GM13977 (cell line): ENCODE measurements around the gene SARNP.

Experiments
- DNase-seq: peaks from one replicate; pipeline ENCODE4 v3.0.0; 2012; ENCODE audit warnings: low spot score
- in situ Hi-C: fragments of 300-500 bp; cut with MboI; formaldehyde crosslinking; loops from one replicate; pipeline ENCODE4 v1.12.0; 2022; ENCODE audit warnings: low sequenced_read_pairs, low pct_unique_long_range_greater_than_20kb, mixed read lengths, inconsistent platforms; ENCODE audit not compliant: unreplicated experiment
- TF ChIP-seq, protein P1 (sequence below): IDR thresholded peaks from 2 replicates; pipeline ENCODE4 v1.5.1; 2012; ENCODE audit warnings: mild to moderate bottlenecking, control low read depth; ENCODE audit not compliant: insufficient read depth; ENCODE audit errors: extremely low read depth, missing control alignments

Gene SARNP

DNA sequence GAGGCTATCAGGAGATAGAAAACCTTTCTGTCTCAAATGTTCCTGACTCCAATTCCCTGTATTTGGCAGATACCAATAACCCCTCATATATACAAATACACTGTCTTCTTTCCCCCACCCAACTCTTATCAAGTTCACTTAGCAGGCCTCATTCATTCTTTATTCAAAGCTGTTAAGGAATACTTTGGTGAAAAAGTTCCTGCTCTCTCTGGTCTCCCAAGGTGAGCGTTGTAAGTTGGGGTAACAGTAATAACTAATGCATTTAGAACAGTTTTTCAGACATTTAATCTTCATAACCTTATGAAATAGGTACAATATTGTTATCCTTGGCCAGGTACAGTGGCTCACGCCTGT, 78.5 kb downstream of the SARNP start:
- in situ Hi-C loops = loop anchor here (25.0 kb wide), 1 partner anchor 298 kb away; the partner anchor contains the start of gene RPS26
- TF ChIP-seq, protein P1, sequence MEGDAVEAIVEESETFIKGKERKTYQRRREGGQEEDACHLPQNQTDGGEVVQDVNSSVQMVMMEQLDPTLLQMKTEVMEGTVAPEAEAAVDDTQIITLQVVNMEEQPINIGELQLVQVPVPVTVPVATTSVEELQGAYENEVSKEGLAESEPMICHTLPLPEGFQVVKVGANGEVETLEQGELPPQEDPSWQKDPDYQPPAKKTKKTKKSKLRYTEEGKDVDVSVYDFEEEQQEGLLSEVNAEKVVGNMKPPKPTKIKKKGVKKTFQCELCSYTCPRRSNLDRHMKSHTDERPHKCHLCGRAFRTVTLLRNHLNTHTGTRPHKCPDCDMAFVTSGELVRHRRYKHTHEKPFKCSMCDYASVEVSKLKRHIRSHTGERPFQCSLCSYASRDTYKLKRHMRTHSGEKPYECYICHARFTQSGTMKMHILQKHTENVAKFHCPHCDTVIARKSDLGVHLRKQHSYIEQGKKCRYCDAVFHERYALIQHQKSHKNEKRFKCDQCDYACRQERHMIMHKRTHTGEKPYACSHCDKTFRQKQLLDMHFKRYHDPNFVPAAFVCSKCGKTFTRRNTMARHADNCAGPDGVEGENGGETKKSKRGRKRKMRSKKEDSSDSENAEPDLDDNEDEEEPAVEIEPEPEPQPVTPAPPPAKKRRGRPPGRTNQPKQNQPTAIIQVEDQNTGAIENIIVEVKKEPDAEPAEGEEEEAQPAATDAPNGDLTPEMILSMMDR = no peak
- no peak for DNase-seq

DNA sequence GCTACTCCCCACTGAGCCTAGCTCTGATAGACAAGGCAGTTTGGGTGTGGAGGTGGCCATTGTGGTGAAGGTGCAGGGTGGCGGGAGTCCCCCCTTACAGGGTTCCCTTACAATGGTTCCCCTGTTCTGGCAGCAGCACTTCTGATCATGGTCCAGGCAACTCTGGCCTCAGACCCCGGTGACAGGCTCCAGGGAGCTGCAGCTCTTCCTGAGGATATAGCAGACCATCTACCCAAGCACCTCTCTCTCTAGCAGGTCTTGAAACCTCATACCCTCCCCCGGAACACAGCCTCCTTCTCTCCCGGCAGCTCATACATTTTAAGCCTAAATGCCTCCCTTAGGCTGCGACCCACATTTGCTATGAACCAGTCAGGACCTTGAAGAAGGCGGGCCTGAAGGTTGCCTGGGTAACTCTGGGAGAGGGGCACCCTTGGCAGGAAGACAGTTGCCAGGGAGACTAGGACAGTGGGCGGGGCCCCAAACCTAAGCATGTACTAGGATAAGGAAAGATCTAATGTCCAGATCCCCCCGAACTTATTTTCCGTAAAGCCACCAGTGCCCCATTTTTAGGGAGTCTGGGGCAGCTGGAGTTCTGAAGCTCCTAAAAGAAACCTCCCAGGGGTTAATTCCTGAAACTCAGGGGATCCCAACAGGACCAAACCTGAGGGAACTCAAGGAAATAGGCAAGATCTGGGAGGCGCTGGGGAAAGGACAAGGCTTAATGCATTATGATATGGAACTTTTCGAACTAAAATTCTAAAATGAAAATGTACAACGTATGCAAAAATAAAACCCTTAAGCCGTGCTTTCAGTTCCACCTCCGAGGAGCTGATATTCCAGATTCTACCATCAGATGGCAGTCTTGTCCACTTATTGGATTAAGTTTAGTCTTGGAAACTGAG, 79.2 kb downstream of the SARNP start:
- DNase-seq = peak; percentile 83
- TF ChIP-seq, protein P1 = peak; percentile 77
- in situ Hi-C loops = loop anchor here (25.0 kb wide), 1 partner anchor 299 kb away; the partner anchor contains the start of gene RPS26

DNA sequence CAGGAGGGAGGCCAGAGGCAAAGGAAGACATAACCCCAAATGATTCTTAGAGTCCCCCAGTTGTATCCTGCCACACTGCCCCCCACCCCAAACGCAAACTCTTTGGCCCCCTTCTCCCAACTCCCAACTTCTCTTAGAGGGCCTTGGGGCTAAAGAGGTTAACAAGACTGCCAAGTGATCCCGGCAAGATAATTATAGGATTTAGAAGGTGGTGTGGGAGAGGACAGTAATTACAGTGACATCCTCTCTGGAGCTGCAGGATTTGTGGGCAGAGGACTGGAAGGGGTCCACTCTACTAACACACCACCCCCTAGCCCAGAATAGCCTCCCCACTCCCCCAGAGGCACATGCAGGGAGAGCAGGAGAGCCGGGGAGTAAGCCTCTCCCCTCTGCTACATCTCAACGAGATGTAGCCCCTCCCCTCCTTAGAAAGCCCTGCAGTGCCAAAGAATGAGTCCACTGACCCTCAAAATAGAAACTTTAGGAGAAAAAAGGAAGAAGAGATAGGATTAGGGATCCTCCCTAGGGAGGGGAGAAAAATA, 79.9 kb downstream of the SARNP start:
- no peak for DNase-seq
- in situ Hi-C loops = loop anchor here (25.0 kb wide), 1 partner anchor 300 kb away; the partner anchor contains the start of gene RPS26

DNA sequence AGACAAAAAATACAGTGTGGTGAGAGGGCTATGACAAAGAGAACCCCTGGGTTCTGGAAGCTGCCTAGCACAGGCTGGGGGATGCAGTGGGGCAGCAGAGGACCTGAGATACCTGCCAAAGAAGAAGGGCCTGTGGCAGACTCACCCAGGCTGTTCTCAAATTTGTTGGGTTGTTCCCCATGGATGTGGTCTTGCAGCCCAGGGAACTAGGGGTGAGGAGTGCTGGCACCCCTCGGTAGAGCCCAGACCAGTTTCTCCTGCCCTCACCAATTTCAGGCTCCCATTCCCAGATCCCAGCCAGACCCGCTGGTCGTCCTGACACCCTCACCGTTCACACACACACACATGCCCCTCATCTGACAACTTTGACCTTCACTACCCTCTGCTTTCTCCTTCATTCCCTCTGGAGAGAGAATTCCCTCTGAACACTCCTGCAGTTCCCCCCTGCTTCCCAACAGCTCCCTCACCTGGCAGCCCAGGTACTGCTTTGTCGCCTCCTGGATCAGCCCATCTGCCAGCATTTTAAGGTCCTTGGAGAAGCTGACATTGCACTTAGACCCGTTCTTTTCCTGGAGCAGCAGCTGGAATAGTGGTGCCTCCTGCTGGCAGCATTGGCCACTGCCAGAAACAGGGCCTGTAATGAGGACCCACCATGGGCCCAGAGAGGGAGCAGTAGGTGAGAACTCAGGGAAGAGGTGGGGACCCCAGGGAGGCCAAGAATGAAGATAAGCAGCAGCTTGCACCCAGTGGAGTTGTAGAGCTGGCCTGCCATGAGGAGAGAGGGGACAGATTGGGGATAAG, 80.5 kb downstream of the SARNP start:
- DNase-seq = peak; percentile 59
- TF ChIP-seq, protein P1 = peak; percentile 88
- in situ Hi-C loops = loop anchor here (25.0 kb wide), 1 partner anchor 300 kb away; the partner anchor contains the start of gene RPS26

More for the DNA sequence above, 79.9 kb downstream of the SARNP start:
- TF ChIP-seq, protein P1 = no peak

DNA sequence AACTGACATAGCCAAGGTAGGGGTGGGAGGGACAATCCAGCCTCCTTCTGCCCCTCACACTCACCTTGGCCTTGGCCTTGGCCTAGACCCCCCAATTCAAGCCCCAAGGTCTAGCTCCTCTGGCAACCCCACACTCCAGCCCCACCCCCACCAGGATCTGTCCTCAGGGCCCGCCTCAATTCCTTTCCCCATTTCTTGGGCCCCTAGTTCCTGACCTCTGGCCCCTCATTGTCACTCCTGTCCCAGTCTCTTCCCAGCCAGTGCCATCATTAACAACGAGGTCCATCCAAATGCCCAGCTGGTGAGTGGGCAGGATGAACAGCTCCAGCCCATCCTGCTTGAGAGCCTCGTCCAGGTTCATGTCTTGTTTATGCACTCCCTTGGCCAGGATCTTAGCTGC, 81.4 kb downstream of the SARNP start:
- in situ Hi-C loops = loop anchor here (25.0 kb wide), 1 partner anchor 301 kb away; the partner anchor contains the start of gene RPS26
- TF ChIP-seq, protein P1 = no peak

DNA sequence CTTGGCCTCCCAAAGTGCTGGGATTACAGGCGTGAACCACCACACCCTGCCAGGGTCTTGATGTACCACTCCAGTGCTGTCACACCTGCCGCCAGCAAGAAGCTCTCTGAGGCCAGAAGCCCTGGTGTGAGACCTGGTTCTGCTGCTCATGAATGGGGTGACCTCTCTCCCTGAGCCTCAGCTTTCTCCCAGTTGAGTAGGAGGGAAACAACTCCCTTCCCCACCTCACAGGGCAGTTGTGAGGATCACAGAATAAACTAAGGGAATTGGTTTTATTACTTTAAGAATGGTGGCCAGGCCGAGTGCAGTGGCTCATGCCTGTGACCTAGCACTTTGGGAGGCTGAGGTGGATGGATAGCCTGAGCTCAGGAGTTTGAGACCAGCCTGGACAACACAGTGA, 82.9 kb downstream of the SARNP start:
- DNase-seq = no peak
- TF ChIP-seq, protein P1 = no peak
- in situ Hi-C loops = loop anchor here (25.0 kb wide), 1 partner anchor 303 kb away; the partner anchor contains the start of gene RPS26

More for the DNA sequence above, 81.4 kb downstream of the SARNP start:
- no peak for DNase-seq
